GM18868 (cell line): ENCODE data around the gene IRAK1.
A peak's percentile ranks its signal among the peaks of the same experiment; 100 is the strongest.

Experiments
- ATAC-seq: cut with Tn5 transposase; IDR thresholded peaks from one replicate; pipeline ENCODE4 v1.9.1; 2021; ENCODE audit warnings: mild to moderate bottlenecking, moderate library complexity; ENCODE audit not compliant: unreplicated experiment

IRAK1 gene

GRCh38 chrX:153971450-153972367 lies 48.0 kb downstream of the IRAK1 start, which contains the start of gene HCFC1:
Gene HCFC1 (minus strand): TSS chrX:153971818. CDS start chrX:153970840, 978 bp downstream.
- peak; percentile 34 for ATAC-seq

- ATAC-seq, result peak; percentile 29
Observed at GRCh38 chrX:153971124-153971449, 48.6 kb downstream of the IRAK1 start.

GRCh38 chrX:153970357-153971123 lies 49.2 kb downstream of the IRAK1 start:
- ATAC-seq, result no peak

GRCh38 chrX:153969904-153970356 lies 49.8 kb downstream of the IRAK1 start:
- no peak for ATAC-seq

- ATAC-seq, result no peak
Observed at GRCh38 chrX:153969125-153969903, 50.4 kb downstream of the IRAK1 start.

GRCh38 chrX:153968754-153969124 lies 51.0 kb downstream of the IRAK1 start:
- ATAC-seq, result no peak

GRCh38 chrX:153968255-153968654 lies 51.4 kb downstream of the IRAK1 start:
- ATAC-seq, result no peak

- no peak for ATAC-seq
Observed at GRCh38 chrX:153967536-153968224, 52.0 kb downstream of the IRAK1 start.

GRCh38 chrX:153966841-153967535 lies 52.7 kb downstream of the IRAK1 start:
- no peak for ATAC-seq

- no peak for ATAC-seq
Observed at GRCh38 chrX:153966283-153966688, 53.4 kb downstream of the IRAK1 start.

GRCh38 chrX:153965406-153965805 lies 54.3 kb downstream of the IRAK1 start:
- no peak for ATAC-seq

- no peak for ATAC-seq
Observed at GRCh38 chrX:153964105-153964504, 55.6 kb downstream of the IRAK1 start.

GRCh38 chrX:153963546-153963945 lies 56.2 kb downstream of the IRAK1 start:
- no peak for ATAC-seq

GRCh38 chrX:153961292-153961691 lies 58.4 kb downstream of the IRAK1 start:
- no peak for ATAC-seq

- ATAC-seq, result no peak
Observed at GRCh38 chrX:153960786-153961185, 58.9 kb downstream of the IRAK1 start.
